ENCODE measurements around the gene CDC14B. TPM values are rescaled to one million over a fixed set of nuclear protein-coding genes. Genes with fewer than 3 reads are reported as not detected.

Gene CDC14B
- total and polyA plus RNA-seq, 2 donors from 2014 or later = 9.1 to 19.6 TPM

DNA sequence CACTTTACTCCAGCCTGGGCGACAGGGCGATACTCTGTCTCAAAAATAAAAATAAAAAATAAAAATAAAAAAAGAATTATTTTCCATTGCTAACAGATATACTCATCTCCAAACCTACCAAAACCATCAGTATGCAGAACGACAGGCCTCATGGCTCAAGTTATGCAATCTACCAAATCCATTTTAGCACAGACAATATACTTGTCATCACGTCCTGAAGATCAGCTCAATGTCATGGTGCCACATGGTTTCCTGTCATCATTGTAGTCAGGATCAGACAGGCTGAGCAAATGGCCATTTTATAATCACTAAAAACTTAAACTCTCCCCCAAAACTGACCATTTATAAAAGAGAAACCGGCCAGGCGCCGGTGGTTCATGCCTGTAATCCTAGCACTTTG is 100.5 kb downstream of the CDC14B start:
- Histone ChIP-seq H3K36me3 (ENCODE audit: control insufficient read depth in 2 of 3, insufficient read depth in 3 of 3, low read length in 3 of 3) (peaks cover 0 to 6% (median 3%) of the 10 kb centered on the region in 3 donors), H3K27me3 (ENCODE audit: control insufficient read depth, insufficient read depth, low read length) (no peaks in the 10 kb centered on the region), H3K9me3 (ENCODE audit: control insufficient read depth in 2 of 3, insufficient read depth in 1 of 3, low read length in 3 of 3) (no peaks in the 10 kb centered on the region), H3K4me1 (ENCODE audit: control insufficient read depth in 2 of 3, insufficient read depth in 2 of 3, low read depth in 1 of 3, low read length in 3 of 3) (no peaks in the 10 kb centered on the region), H3K9ac (ENCODE audit: low read length in 3 of 3) (no peak overlapping the region), H3K27ac (ENCODE audit: low read depth in 2 of 2, low read length in 2 of 2) (no peak overlapping the region), H3K4me3 (ENCODE audit: low read length in 3 of 3) (no peak overlapping the region)
- FAIRE-seq = no peak
- intact Hi-C loops (cut with DNase I) = no loop called here
- no peak for DNase-seq
- TF ChIP-seq, protein P1, sequence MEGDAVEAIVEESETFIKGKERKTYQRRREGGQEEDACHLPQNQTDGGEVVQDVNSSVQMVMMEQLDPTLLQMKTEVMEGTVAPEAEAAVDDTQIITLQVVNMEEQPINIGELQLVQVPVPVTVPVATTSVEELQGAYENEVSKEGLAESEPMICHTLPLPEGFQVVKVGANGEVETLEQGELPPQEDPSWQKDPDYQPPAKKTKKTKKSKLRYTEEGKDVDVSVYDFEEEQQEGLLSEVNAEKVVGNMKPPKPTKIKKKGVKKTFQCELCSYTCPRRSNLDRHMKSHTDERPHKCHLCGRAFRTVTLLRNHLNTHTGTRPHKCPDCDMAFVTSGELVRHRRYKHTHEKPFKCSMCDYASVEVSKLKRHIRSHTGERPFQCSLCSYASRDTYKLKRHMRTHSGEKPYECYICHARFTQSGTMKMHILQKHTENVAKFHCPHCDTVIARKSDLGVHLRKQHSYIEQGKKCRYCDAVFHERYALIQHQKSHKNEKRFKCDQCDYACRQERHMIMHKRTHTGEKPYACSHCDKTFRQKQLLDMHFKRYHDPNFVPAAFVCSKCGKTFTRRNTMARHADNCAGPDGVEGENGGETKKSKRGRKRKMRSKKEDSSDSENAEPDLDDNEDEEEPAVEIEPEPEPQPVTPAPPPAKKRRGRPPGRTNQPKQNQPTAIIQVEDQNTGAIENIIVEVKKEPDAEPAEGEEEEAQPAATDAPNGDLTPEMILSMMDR (IDR thresholded peaks at IDR 0.05; ENCODE audit: borderline replicate concordance, extremely low read depth, insufficient read depth) = no peak

DNA sequence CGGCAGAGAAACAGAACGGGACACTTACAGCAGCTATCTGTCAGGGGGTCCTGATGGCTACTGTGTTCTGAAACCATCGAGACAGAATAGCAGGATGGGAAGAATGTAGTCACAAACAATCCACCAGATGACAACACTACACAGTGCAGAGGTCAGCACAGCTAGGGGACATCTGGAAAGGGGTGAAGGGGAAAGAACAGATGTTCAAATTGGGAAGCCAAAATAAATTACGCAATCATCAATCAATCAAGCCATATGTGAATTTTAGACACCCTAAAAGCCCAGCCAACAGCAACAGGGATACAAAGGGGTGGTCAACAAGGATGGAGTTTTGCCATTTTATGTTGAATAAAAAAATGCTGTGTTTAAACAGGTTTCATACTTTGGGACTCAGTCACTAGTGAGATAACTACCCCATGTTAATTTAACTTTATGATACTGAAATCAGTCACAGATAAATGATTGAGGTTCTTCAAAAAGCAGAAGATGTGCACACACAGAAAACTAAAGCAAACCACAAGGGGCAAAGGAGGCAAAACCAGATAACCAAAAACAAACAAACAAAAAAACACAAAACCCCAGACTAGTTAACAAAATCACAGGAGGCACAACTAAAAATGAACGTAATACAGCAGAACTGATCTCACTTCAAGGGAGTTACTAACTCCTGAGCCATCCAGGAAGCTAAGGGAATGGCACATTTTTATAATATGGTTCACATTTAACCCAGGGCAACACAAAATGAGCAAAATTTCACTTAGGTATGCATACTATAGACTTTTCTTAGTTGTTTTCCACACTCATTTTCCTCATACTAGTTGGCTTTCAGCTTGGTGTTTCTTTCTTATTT is 103.8 kb downstream of the CDC14B start:
- H3K36me3 ChIP-seq (ENCODE audit: control insufficient read depth in 2 of 3, insufficient read depth in 3 of 3, low read length in 3 of 3) = no peaks in the 10 kb centered on the region

DNA sequence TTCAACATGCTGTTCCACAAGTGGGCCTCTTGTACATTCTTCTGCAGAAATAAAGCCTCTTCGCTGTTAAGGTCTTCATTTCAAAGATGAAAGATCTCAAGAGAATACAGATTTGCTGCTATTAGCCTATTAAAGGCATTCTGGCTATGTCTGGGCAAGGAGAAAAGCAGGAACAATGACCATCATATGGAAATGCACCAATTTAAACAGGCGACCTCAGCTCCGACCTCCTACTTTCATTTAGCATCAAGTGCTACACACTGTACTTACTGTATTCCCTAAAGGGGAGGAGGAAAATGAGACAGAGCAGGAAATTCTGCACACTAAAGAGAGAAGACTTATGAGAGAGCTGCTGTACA is 104.9 kb downstream of the CDC14B start:
- Histone ChIP-seq H3K9ac (ENCODE audit: low read length in 3 of 3) (no peak overlapping the region), H3K27ac (ENCODE audit: low read depth in 2 of 2, low read length in 2 of 2) (no peak overlapping the region), H3K9me3 (ENCODE audit: control insufficient read depth in 2 of 3, insufficient read depth in 1 of 3, low read length in 3 of 3) (no peaks in the 10 kb centered on the region), H3K4me1 (ENCODE audit: control insufficient read depth in 2 of 3, insufficient read depth in 2 of 3, low read depth in 1 of 3, low read length in 3 of 3) (no peaks in the 10 kb centered on the region), H3K4me3 (ENCODE audit: low read length in 3 of 3) (no peak overlapping the region), H3K36me3 (ENCODE audit: control insufficient read depth in 2 of 3, insufficient read depth in 3 of 3, low read length in 3 of 3) (no peaks in the 10 kb centered on the region), H3K27me3 (ENCODE audit: control insufficient read depth, insufficient read depth, low read length) (no peaks in the 10 kb centered on the region)
- DNase-seq = no peak
- TF ChIP-seq, protein P1 (IDR thresholded peaks at IDR 0.05; ENCODE audit: borderline replicate concordance, extremely low read depth, insufficient read depth) = no peak
- FAIRE-seq = no peak
- intact Hi-C loops (cut with DNase I) = no loop called here

More for the DNA sequence above, 103.8 kb downstream of the CDC14B start:
- H3K9me3 ChIP-seq (ENCODE audit: control insufficient read depth in 2 of 3, insufficient read depth in 1 of 3, low read length in 3 of 3) = no peaks in the 10 kb centered on the region
- H3K4me1 ChIP-seq (ENCODE audit: control insufficient read depth in 2 of 3, insufficient read depth in 2 of 3, low read depth in 1 of 3, low read length in 3 of 3) = no peaks in the 10 kb centered on the region
- intact Hi-C loops (cut with DNase I) = no loop called here
- no peaks in the 10 kb centered on the region for H3K27me3 ChIP-seq (ENCODE audit: control insufficient read depth, insufficient read depth, low read length)
- TF ChIP-seq, protein P1 (IDR thresholded peaks at IDR 0.05; ENCODE audit: borderline replicate concordance, extremely low read depth, insufficient read depth) = no peak
- H3K4me3 ChIP-seq (ENCODE audit: low read length in 3 of 3) = no peak overlapping the region
- no peak overlapping the region for H3K27ac ChIP-seq (ENCODE audit: low read depth in 2 of 2, low read length in 2 of 2)
- no peak overlapping the region for H3K9ac ChIP-seq (ENCODE audit: low read length in 3 of 3)
- FAIRE-seq (no peak), DNase-seq (peak in 1 of 5 donors; percentile 12)

Data from kidney (tissue), 14 donors.